ENCODE data around the gene NCR1. TPM values are rescaled to one million over a fixed set of nuclear protein-coding genes. Genes with fewer than 3 reads are reported as not detected.
"Not testable (repeated sequence)": the region's sequence is repeated elsewhere in the genome, so short reads cannot be mapped to it uniquely, and the experiment has no call there.

The NCR1 gene, protein sequence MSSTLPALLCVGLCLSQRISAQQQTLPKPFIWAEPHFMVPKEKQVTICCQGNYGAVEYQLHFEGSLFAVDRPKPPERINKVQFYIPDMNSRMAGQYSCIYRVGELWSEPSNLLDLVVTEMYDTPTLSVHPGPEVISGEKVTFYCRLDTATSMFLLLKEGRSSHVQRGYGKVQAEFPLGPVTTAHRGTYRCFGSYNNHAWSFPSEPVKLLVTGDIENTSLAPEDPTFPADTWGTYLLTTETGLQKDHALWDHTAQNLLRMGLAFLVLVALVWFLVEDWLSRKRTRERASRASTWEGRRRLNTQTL
- polyA plus RNA-seq (2011; rRNA removed) (not detected in 2 replicates), polyA plus RNA-seq (2017; fragmentation: RNase III; extraction: RNeasy Plus Mini Kit Qiagen cat#74134 plus additional on column Dnase treatment) (not detected in 3 replicates), polyA minus RNA-seq (2011; rRNA and poly(A)+ RNA removed) (not detected in 2 replicates)
- not detected in 2 replicates for polyA plus RNA-seq (2012; cell fraction: cytosol; rRNA removed)
- polyA plus RNA-seq (2012; cell fraction: nucleus; rRNA removed): not detected in 2 replicates

GRCh38 chr19:54905803-54906511 lies at the start of gene NCR1:
NCR1 (plus strand) TSS chr19:54906148; CDS start chr19:54906188, 40 bp downstream.
- no peaks in the 10 kb centered on the region for H3K9me3 ChIP-seq
- H3K27ac ChIP-seq: no peak within 1 kb of the TSS
- no peak within 1 kb of the TSS for H3K4me2 ChIP-seq
- WGBS (ENCODE audit: missing lambda C conversion rate): 49% methylated on average over 22 of the region's 22 CpGs
- H3K4me3 ChIP-seq: no peak within 1 kb of the TSS
- H3K4me1 ChIP-seq: no peaks in the 10 kb centered on the region
- FAIRE-seq: no peak
- POLR2A ChIA-PET: no interaction called here
- CTCF ChIA-PET: interaction anchor here (1.0 to 1.2 kb wide), 2 partner anchors 24 to 253 kb away, joined by 3 read pairs; no protein-coding TSS in a partner anchor
- DNase-seq (ENCODE audit: low read depth in 1 of 2, low spot score in 1 of 2): no peak
- ATAC-seq: peak; percentile 45 to 48; a peak in 5 of 6 replicates
- TF ChIP-seq USF2 (IDR thresholded peaks at IDR 0.05): no peak
- TF ChIP-seq CHD4 (IDR thresholded peaks at IDR 0.05; ENCODE audit: borderline replicate concordance): no peak
- no peak for TF ChIP-seq HEYL (CRISPR knock-in tag; IDR thresholded peaks at IDR 0.05)
- TF ChIP-seq, protein P1, sequence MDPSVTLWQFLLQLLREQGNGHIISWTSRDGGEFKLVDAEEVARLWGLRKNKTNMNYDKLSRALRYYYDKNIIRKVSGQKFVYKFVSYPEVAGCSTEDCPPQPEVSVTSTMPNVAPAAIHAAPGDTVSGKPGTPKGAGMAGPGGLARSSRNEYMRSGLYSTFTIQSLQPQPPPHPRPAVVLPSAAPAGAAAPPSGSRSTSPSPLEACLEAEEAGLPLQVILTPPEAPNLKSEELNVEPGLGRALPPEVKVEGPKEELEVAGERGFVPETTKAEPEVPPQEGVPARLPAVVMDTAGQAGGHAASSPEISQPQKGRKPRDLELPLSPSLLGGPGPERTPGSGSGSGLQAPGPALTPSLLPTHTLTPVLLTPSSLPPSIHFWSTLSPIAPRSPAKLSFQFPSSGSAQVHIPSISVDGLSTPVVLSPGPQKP (IDR thresholded peaks at IDR 0.05; ENCODE audit: low read depth, low read length): no peak
- no peak for TF ChIP-seq PBX3 (IDR thresholded peaks at IDR 0.05)

GRCh38 chr19:54858476-54858875 lies 47.5 kb upstream of the NCR1 start:
- POLR2A ChIA-PET; H3K9me3 ChIP-seq; H3K4me1 ChIP-seq; H3K4me2 ChIP-seq; H3K27ac ChIP-seq; ATAC-seq; H3K4me3 ChIP-seq; DNase-seq (ENCODE audit: low read depth in 1 of 2, low spot score in 1 of 2); CTCF ChIA-PET: not testable (repeated sequence)
- 0% methylated on average over 3 of the region's 3 CpGs for WGBS (ENCODE audit: missing lambda C conversion rate)
- FAIRE-seq: peak; percentile 59

- CTCF ChIA-PET, FAIRE-seq, H3K9me3 ChIP-seq, H3K4me1 ChIP-seq, H3K4me2 ChIP-seq, H3K27ac ChIP-seq, POLR2A ChIA-PET, H3K4me3 ChIP-seq: not testable (repeated sequence)
- WGBS (ENCODE audit: missing lambda C conversion rate): 2% methylated on average over 7 of the region's 7 CpGs
- peak in 1 of 2 experiments; percentile 42 for DNase-seq (ENCODE audit: low read depth in 1 of 2, low spot score in 1 of 2)
- ATAC-seq: peak in 1 of 2 experiments; percentile 81; a peak in 2 of 6 replicates
Measured at GRCh38 chr19:54859421-54859820, 46.5 kb upstream of the NCR1 start.

GRCh38 chr19:54863459-54863858 lies 42.5 kb upstream of the NCR1 start:
- DNase-seq (ENCODE audit: low read depth in 1 of 2, low spot score in 1 of 2); H3K4me1 ChIP-seq; H3K9me3 ChIP-seq; POLR2A ChIA-PET; H3K27ac ChIP-seq; H3K4me2 ChIP-seq; H3K4me3 ChIP-seq; ATAC-seq; FAIRE-seq; CTCF ChIA-PET: not testable (repeated sequence)
- WGBS (ENCODE audit: missing lambda C conversion rate): 46% methylated on average over 2 of the region's 3 CpGs

GRCh38 chr19:54871696-54872095 lies 34.3 kb upstream of the NCR1 start:
- Histone ChIP-seq H3K4me2 (no peak overlapping the region), H3K9me3 (peaks cover 5% of the 10 kb centered on the region; the same call in 1 of the 3 replicates), H3K4me1 (no peaks in the 10 kb centered on the region), H3K27ac (no peak overlapping the region), H3K4me3 (no peak overlapping the region)
- FAIRE-seq (no peak), DNase-seq (ENCODE audit: low read depth in 1 of 2, low spot score in 1 of 2) (no peak), ATAC-seq (no peak)
- CTCF ChIA-PET: interaction anchor here (3.3 kb wide), 1 partner anchor 10 kb away, joined by 15 read pairs; no protein-coding TSS in a partner anchor
- TF ChIP-seq POLR2AphosphoS2 (conservative IDR thresholded peaks at IDR 0.05; ENCODE audit: low read length) (no peak), TFCP2L1 (CRISPR knock-in tag; IDR thresholded peaks at IDR 0.05) (no peak), EP300 (IDR thresholded peaks at IDR 0.05) (no peak), ESRRA (IDR thresholded peaks at IDR 0.05; ENCODE audit: borderline replicate concordance, low read length) (no peak), HEYL (CRISPR knock-in tag; IDR thresholded peaks at IDR 0.05) (no peak), BHLHE40 (IDR thresholded peaks at IDR 0.05; ENCODE audit: low read depth, low read length) (no peak), HDAC2 (IDR thresholded peaks at IDR 0.05) (no peak), SMC3 (IDR thresholded peaks at IDR 0.05) (no peak), CEBPB (IDR thresholded peaks at IDR 0.05) (no peak), HOXA7 (CRISPR knock-in tag; IDR thresholded peaks at IDR 0.05) (no peak), EHF (CRISPR knock-in tag; IDR thresholded peaks at IDR 0.05) (no peak), POLR2A (IDR thresholded peaks at IDR 0.05; ENCODE audit: low read length) (no peak), CHD4 (IDR thresholded peaks at IDR 0.05; ENCODE audit: borderline replicate concordance) (no peak), CBX2 (IDR thresholded peaks at IDR 0.05; ENCODE audit: borderline replicate concordance, low read depth) (no peak), RCOR1 (IDR thresholded peaks at IDR 0.05; ENCODE audit: low read depth, low read length) (no peak), CHD2 (IDR thresholded peaks at IDR 0.05; ENCODE audit: low read length, partially characterized antibody) (no peak)
- TF ChIP-seq, protein P2, sequence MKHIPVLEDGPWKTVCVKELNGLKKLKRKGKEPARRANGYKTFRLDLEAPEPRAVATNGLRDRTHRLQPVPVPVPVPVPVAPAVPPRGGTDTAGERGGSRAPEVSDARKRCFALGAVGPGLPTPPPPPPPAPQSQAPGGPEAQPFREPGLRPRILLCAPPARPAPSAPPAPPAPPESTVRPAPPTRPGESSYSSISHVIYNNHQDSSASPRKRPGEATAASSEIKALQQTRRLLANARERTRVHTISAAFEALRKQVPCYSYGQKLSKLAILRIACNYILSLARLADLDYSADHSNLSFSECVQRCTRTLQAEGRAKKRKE (CRISPR knock-in tag; IDR thresholded peaks at IDR 0.05; ENCODE audit: low read depth): no peak
- WGBS (ENCODE audit: missing lambda C conversion rate): 3% methylated on average over 3 of the region's 3 CpGs
- POLR2A ChIA-PET: no interaction called here

Measured in A549 (cell line).